GM19193 (cell line): ENCODE results near the gene CFTR.

Experiments
- POLR2A ChIP-seq: IDR thresholded peaks from 4 replicates; pipeline ENCODE4 v1.6.1; 2011; ENCODE audit not compliant: insufficient read depth, insufficient read length; ENCODE audit errors: extremely low read depth

CFTR gene

GRCh38 chr7:117715784-117716445 is 236.1 kb downstream of the CFTR start:
- TF ChIP-seq POLR2A: no peak

- TF ChIP-seq POLR2A: no peak
These were observed 237.0 kb downstream of the CFTR start for GRCh38 chr7:117716707-117717299.

GRCh38 chr7:117717357-117717756 is 237.5 kb downstream of the CFTR start:
- TF ChIP-seq POLR2A: no peak
